NCI-H128 (cell line): ENCODE results near the gene C6orf136.

Source experiments
- DNase-seq: peaks from one replicate; lab custom pipeline; 2025; ENCODE audit not compliant: unreplicated experiment; lab: John Stamatoyannopoulos, UW

Gene C6orf136

GRCh38 chr6:30615958-30616810, 30.7 kb upstream of the C6orf136 start:
- peak; percentile 17 for DNase-seq

- peak; percentile 99 for DNase-seq
Observed at GRCh38 chr6:30616811-30617564, 29.9 kb upstream of the C6orf136 start, which contains the start of gene PPP1R10. TSS of gene PPP1R10 (minus strand) at chr6:30617243. CDS start at chr6:30609944, 7,299 bp downstream.

- peak; percentile 97 for DNase-seq
Observed at GRCh38 chr6:30617565-30618269, 29.2 kb upstream of the C6orf136 start, which contains the start of gene MRPS18B. TSS of gene MRPS18B (plus strand) at chr6:30617840. CDS start at chr6:30617866, 26 bp downstream.

GRCh38 chr6:30618270-30618797, 28.6 kb upstream of the C6orf136 start:
- DNase-seq: no peak

- no peak for DNase-seq
Observed at GRCh38 chr6:30619561-30619960, 27.4 kb upstream of the C6orf136 start.

- DNase-seq: no peak
Observed at GRCh38 chr6:30625511-30625910, 21.4 kb upstream of the C6orf136 start.

- peak; percentile 28 for DNase-seq
Observed at GRCh38 chr6:30626484-30627366, 20.2 kb upstream of the C6orf136 start, which contains the start of gene ATAT1. TSS of gene ATAT1 (plus strand) at chr6:30626874.

GRCh38 chr6:30635834-30636233, 11.1 kb upstream of the C6orf136 start:
- no peak for DNase-seq

- DNase-seq: no peak
Observed at GRCh38 chr6:30640481-30640880, 6.5 kb upstream of the C6orf136 start.

- no peak for DNase-seq
Observed at GRCh38 chr6:30641048-30641447, 5.9 kb upstream of the C6orf136 start.

GRCh38 chr6:30643656-30644055, 3.3 kb upstream of the C6orf136 start:
- no peak for DNase-seq

- DNase-seq: no peak
Observed at GRCh38 chr6:30644769-30645168, 2.2 kb upstream of the C6orf136 start.

GRCh38 chr6:30645989-30646388, 944 bp upstream of the C6orf136 start:
- DNase-seq: no peak

GRCh38 chr6:30647242-30648116, 546 bp downstream of the C6orf136 start:
- peak; percentile 86 for DNase-seq

GRCh38 chr6:30651143-30651542, 4.2 kb downstream of the C6orf136 start:
- no peak for DNase-seq

GRCh38 chr6:30654798-30655742, 8.1 kb downstream of the C6orf136 start:
- DNase-seq: no peak

GRCh38 chr6:30655743-30656094, 8.8 kb downstream of the C6orf136 start:
- DNase-seq: no peak

- DNase-seq: no peak
Observed at GRCh38 chr6:30656513-30656912, 9.6 kb downstream of the C6orf136 start.
